ENCODE results near the gene OPTN.
A peak's percentile ranks its signal among the peaks of the same experiment; 100 is the strongest.
"Not testable (repeated sequence)": the region's sequence is repeated elsewhere in the genome, so short reads cannot be mapped to it uniquely, and the experiment has no call there.

Gene OPTN

DNA sequence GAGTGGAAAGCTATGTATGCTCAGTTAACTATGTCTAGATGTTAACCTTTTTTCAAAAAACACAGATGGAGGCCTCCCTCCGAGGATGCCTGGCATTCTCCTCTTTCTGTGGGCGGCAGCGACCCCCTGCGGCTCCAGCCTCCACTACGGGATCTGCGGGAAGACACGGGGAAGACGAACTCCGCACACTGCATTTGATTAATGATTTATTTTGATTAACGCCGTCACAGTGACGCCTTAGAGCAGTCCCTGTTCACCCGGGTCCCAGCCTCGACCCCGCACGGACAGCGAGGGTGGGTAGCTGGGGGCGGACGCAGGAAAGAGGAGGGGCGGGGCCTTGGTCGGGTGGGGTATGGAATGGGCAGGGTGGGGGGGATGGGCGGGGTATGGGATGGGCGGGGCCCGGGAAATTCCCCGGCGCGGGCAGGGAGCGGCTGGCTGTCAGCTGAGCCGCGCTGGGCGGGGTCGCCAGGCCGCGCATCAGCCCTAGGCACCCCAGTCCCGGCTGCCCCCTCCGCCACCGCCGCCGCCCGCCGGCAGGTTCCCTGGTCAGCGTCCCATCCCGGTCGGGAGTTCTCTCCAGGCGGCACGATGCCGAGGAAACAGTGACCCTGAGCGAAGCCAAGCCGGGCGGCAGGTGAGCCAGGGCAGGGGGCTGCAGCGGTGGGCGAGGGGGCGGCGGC is at the start of gene OPTN:
Gene OPTN (plus strand): TSS at position 498 of the 683 bp plus-strand sequence. CDS start 8,960 bp downstream, outside the sequence.
- DNase-seq (ENCODE audit: extremely low spot score, insufficient read length, low read depth) (peak; percentile 74), FAIRE-seq (peak; percentile 76)

DNA sequence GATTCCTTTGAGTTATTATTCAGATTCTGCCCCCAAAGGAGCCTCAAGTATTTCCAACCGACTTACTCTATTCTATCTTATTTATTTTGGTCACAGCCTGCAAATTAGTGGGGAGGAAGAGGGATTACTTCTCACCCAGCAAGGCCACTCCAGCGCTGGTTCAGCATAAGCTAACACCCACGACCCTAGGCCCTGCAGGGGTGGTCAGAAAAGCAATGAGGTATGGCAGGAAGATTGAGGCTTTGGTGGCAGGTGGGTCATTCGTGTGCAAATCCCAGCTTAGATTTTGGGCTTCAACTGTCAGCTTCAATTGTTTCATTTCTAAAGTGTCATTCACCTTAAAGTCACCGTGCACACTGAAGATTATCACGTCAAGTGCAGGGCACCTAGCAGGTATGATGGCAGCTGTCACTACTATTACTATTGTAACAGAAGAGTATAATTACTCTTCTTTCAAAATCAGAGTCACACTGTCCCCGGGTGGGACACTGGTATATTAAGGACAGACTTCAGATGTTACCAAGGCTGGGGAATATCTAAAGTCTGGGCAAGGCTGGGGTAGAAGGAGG is 48.8 kb upstream of the OPTN start:
- FAIRE-seq (no peak), DNase-seq (ENCODE audit: extremely low spot score, insufficient read length, low read depth) (no peak)

- DNase-seq (ENCODE audit: extremely low spot score, insufficient read length, low read depth); FAIRE-seq: not testable (repeated sequence)
Measured at GRCh38 chr10:13053208-13053607, 46.8 kb upstream of the OPTN start.

DNA sequence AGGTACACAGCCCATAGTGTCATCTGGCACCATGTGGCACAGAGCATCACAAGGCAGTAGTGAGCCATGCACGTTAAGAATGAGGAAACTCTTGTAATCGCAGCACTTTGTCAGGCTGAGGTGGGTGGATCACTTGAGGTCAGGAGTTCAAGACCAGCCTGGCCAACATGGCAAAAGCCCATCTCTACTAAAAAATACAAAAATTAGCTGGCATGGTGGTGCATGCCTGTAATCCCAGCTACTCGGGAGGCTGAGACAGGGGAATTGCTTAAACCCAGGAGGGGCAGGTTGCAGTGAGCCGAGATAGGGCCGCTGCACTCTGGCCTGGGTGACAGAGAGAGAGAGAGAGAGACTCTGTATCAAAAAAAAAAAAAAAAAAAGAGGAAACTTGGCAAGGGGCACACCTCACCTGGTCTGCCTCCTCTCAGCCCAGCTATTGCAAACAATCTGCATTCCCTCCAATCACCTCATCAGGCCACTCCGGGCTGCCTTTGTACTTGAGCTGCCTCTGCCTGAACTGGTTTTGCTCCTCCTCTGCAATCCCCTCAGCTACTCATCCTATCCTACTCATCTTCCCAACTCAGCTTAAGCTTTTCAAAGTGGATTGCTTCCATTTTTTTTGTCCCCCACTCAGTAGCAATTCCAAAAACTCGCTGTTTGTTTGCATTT is 46.0 kb upstream of the OPTN start:
- FAIRE-seq (no peak), DNase-seq (ENCODE audit: extremely low spot score, insufficient read length, low read depth) (no peak)

- DNase-seq (ENCODE audit: extremely low spot score, insufficient read length, low read depth): no peak
- FAIRE-seq: no peak
Measured at GRCh38 chr10:13054844-13055243, 45.1 kb upstream of the OPTN start.

DNA sequence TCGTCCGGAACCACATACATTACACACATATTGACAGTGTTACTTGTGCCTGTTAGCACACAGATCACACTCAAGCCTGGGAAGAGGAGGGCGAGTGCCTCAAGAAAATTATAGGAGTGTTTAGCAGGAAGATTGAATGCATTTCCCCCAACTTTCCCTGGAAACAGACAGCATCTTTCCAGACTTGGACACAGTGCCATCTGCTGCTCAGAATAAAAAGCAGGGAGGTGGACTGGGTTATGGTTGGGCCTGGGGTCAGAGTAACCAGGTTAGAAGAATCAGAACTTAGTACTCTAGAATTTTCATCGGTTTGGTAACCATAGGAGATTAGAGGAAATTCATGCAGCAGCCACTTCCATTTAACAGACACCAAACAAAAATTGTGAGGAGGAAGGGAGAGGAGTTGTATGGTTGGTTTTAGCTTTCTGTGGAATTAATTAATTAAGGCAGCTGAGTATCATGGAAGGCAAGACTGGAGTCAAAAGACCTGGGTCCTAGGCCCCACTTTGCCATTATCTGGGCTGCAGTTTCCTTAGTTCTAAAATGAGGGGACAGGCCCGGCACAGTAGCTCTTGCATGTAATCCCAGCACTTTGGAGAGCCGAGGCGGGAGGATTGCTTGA is 43.4 kb upstream of the OPTN start:
- FAIRE-seq: no peak
- no peak for DNase-seq (ENCODE audit: extremely low spot score, insufficient read length, low read depth)

DNA sequence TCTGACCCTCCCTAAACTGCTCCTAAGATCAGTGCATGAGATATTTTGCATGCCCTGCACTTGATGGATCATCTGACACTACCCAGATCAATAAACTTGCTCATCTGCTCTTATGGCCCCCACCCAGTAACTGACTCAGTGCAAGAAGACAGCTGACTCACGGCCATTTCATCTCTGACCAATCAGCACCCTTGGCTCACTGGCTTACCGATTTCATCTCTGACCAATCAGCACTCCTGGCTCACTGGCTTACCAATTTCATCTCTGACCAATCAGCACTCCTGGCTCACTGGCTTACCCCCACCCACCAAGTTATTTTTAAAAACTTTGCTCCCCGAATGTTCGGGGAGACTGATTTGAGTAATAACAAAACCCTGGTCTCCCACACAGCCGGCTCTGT is 37.2 kb upstream of the OPTN start:
- no peak for DNase-seq (ENCODE audit: extremely low spot score, insufficient read length, low read depth)

DNA sequence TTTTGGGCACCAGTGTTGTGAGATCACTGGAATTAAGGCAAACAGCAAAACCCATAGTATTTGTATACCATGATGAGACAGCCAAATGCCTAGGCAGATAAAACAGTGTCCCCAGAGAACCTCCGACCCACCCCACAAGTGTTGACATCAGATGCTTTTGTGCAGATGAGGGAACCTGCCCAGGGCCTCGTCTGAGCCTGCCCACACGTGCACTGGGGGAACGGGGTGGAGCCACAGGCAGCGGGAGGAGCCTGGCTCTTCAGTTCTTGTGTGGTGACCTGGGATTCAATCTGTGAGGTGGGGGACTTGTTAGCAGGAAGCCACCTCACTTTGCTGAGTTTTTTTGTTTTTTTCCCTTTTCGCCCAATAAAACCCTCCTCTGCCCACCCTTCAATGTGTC is 33.4 kb upstream of the OPTN start:
- FAIRE-seq (no peak), DNase-seq (ENCODE audit: extremely low spot score, insufficient read length, low read depth) (no peak)

More for the DNA sequence above, 37.2 kb upstream of the OPTN start:
- FAIRE-seq: no peak

DNA sequence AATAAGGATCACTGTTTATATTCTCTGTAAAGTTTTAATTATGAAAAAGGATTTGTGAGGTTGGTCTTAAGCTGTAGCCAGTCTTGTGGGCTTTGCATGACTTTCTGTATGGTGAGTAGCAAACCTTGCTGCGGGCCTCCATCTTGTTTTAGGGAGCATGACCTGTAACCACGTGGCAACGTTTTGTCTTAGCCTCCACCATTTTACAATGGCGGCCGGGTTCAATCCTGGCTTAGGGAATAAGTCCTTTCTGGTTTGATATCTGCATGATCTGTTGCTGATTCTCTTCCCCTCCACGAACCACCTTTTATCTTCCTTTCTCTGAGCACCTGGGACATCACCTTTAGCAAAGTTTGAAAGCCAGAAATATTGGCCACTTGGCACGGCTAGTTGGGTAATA is 32.5 kb upstream of the OPTN start:
- DNase-seq (ENCODE audit: extremely low spot score, insufficient read length, low read depth) (no peak), FAIRE-seq (no peak)

DNA sequence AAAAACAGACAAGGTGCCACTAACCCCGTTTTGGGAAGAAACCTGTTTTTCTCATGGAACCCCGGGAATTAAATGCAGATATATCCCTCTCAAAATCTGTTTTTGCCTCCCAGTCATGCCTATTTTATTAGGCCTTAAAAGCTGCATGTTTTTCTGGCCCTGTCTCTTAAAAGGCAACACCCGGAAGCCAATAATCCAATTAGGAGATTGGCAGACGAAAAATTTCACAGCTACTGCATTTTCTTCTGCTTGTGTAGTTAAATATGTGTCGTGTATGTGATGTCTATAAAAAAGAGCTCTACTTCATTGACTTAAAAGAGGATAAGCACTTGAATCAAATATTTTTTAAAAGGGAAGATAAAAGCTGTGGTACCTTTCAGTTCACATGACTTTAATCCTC is 31.9 kb upstream of the OPTN start:
- no peak for DNase-seq (ENCODE audit: extremely low spot score, insufficient read length, low read depth)
- FAIRE-seq: no peak

GRCh38 chr10:13068484-13068883 is 31.5 kb upstream of the OPTN start:
- FAIRE-seq (no peak), DNase-seq (ENCODE audit: extremely low spot score, insufficient read length, low read depth) (no peak)

- FAIRE-seq (no peak), DNase-seq (ENCODE audit: extremely low spot score, insufficient read length, low read depth) (no peak)
Measured at GRCh38 chr10:13072339-13072738, 27.6 kb upstream of the OPTN start.

DNA sequence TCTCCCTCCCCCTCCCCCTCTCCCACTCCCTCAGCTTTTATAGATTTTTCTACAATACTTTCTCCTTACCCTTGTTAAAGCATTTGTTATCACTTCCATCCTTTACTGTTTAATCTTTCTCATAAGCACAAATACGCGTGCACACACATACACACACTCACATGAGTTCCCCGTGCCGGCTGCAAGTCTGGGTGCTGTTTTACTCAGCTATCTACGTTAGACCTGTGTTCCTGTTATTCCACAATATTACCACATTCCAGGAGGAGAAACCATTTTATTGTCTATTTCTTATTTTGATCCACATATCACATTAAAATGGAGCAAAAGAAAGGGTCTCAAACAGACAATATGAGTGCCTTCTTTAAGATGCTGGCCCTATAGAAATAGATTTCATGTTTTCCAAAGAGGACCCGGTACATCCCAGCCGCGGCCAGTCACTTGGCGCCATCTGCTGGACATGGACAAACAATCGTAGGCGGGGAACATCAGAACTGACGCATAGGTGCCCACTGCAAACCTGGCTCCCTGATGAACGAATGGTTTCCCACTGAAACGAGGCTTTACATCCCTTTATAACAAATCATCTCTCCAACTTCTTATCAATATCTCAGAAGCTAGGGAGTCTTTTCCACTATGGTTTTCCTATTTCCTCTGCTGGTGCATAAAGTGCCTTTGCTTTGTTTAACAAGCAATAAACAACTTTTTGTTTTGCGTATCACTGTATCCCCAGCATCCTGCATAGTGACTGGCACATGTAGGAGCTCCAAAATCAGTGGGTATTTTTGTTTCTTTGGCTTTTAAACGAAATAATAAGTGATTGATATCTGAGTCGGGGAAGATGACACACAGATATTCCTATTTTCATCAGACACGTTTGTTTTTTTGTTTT is 25.2 kb upstream of the OPTN start:
- peak; percentile 85 for FAIRE-seq
- DNase-seq (ENCODE audit: extremely low spot score, insufficient read length, low read depth): peak; percentile 26

DNA sequence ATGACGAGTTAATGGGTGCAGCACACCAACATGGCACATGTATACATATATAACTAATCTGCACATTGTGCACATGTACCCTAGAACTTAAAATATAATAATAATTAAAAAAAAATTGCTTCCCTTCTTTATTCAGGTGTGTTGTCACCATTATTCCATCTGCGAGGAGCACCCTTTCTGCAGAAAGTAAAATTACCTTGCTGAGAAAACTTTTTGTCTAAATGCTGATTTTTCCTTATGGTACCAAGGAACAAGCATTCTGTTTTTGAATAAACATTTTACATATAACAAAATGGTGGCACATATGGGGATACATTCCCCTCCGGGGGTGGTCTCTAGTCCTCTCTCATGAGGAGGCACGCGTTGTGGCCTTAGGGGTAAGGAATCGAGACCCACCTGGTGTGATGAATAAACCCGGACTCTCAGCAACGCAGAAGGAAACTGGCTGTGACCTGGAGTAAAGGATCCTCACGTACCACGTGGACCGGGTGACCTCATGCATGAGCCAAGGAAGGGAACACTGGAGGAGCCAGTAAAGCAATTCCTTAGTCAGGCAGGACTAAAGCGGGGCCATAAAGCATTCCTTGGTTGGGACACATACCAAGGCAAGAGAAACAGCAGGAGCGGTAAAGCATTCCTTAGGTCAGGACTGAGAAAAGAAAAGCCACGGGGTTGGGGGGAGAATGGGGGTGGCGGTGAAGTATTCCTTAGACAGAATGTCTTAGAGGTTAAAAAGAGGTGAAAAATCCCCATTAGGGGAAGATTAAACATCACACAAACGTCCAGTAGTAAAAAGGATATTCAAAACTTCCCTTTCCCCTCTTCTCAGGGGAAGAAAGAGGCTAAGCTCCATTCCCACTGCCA is 20.8 kb upstream of the OPTN start:
- no peak for FAIRE-seq
- no peak for DNase-seq (ENCODE audit: extremely low spot score, insufficient read length, low read depth)

- FAIRE-seq (no peak), DNase-seq (ENCODE audit: extremely low spot score, insufficient read length, low read depth) (no peak)
Measured at GRCh38 chr10:13079776-13080050, 20.2 kb upstream of the OPTN start.

DNA sequence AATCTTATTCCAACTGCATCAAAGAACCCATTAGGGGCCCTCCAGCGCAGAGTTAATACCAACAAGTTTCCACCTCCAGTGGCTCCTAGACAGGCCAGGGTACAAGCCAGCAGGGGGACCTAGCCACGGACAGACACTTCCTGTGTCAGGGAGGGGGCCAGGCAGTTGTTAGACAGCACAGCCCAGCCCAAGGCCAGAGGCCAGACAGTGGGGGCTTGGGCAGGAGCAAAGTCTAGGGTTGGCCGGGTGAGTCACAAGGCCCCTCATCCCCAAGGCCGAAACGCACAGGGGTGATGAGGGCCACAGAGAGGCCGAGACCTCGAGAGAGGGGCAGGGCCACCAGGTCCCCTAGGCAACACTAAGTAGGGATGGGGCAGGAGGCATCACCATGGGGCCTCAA is 19.3 kb upstream of the OPTN start:
- no peak for FAIRE-seq
- DNase-seq (ENCODE audit: extremely low spot score, insufficient read length, low read depth): no peak

GRCh38 chr10:13083700-13084099 is 16.3 kb upstream of the OPTN start:
- not testable (repeated sequence) for FAIRE-seq; DNase-seq (ENCODE audit: extremely low spot score, insufficient read length, low read depth)

DNA sequence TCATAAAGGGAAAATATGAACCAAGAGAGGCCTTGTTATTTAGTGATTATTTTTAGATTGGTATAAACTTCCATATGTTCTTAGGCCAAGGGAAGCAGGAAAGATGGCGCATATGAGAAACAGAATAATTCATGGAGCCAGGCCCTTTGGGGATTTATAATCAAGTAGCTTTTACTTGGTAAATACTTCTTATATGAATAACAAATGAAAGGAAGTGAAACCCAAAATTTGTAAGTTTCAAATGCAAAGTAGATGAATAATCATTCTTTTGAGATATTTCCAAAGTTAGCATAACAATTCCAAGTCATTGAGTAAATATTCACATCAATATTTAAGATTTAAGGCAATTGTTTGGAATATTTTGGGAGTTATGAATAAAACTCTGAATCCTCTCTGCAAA is 13.9 kb upstream of the OPTN start:
- DNase-seq (ENCODE audit: extremely low spot score, insufficient read length, low read depth): no peak
- FAIRE-seq: no peak

DNA sequence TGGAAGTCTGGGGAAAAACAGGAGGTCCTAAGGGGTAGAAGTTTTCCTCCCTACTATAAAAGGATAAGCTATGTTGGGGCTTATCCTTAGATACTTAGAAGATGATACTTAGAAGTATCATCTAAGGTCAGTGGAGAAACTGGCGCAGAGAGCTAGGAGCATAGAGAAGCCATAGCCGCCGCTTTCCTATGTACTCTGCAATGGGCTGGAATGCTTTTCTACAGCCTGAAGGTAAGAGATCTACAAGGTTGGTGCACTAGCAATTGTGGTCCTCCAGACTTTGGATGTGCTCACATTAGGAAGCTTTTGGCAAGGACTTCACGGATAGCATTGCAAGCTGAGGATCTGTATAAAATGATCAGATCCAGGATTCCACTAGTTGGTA is 12.4 kb upstream of the OPTN start:
- no peak for DNase-seq (ENCODE audit: extremely low spot score, insufficient read length, low read depth)

More for the DNA sequence above, 12.4 kb upstream of the OPTN start:
- no peak for FAIRE-seq
